ENCODE measurements around the gene ANKRD30B. TPM values are rescaled to one million over a fixed set of nuclear protein-coding genes. Genes with fewer than 3 reads are reported as not detected.
"Not testable (repeated sequence)": the region's sequence is repeated elsewhere in the genome, so short reads cannot be mapped to it uniquely, and the experiment has no call there.

The ANKRD30B gene
- total RNA-seq, 6 donors from 2014 or later = not detected

- no CpG with 5 or more reads among the region's 10 CpGs for WGBS, 2 donors
- not testable (repeated sequence) for H3K4me3 ChIP-seq; H3K4me1 ChIP-seq; H3K9me3 ChIP-seq; H3K27ac ChIP-seq; ATAC-seq (ENCODE audit: low FRiP score in 2 of 2); H3K36me3 ChIP-seq; H3K27me3 ChIP-seq
- DNase-seq = peak in 1 of 2 donors; percentile 68
Measured at GRCh38 chr18:14858514-14858913, 110.5 kb downstream of the ANKRD30B start.

DNA sequence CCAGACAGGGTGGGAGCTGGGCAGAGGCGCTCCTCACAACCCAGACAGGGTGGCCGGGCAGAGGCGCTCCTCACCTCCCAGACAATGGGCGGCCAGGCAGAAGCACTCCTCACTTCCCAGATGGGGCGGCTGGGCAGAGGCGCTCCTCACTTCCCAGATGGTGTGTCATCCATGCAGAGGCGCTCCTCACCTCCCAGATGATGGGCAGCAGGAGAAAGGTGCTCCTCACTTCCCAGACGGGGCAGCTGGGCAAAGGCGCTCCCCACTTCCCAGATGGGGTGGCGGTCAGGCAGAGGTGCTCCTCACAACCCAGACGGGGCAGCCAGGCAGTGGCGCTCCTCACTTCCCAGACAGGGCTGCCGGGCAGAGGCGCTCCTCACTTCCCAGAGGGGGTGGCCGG, 112.0 kb downstream of the ANKRD30B start:
- not testable (repeated sequence) for H3K4me3 ChIP-seq; H3K27ac ChIP-seq; H3K9me3 ChIP-seq; H3K4me1 ChIP-seq; H3K36me3 ChIP-seq; ATAC-seq (ENCODE audit: low FRiP score in 2 of 2); H3K27me3 ChIP-seq
- WGBS, 2 donors = 91% methylated on average over 9 of the region's 15 CpGs; no CpG with 5 or more reads in 1 of the 2 donors
- peak in 1 of 2 donors; percentile 52 for DNase-seq

DNA sequence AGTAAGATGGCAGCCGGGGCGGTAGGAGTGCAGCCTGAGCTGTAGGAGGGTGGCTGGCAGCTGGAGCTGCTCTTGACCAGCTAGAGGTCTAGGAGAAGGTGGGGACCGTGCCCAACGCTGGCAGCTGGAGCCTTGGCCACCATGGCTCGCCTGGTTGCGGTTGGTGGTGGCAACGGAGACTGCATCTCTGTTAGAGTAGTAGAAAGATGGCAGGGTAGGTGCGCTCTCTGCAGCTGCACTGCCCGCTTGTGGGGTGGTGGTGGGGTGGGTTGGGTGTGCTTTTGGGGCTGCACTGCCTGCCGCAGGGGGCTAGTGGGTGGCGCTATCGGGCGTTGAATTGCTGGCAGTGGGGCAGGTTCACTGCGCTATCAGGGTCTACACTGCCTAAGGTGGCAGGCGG, 118.5 kb downstream of the ANKRD30B start:
- H3K9me3 ChIP-seq; ATAC-seq (ENCODE audit: low FRiP score in 2 of 2); H3K36me3 ChIP-seq; H3K27ac ChIP-seq; H3K27me3 ChIP-seq; H3K4me3 ChIP-seq; H3K4me1 ChIP-seq: not testable (repeated sequence)
- peak in 1 of 2 donors; percentile 56 for DNase-seq
- 89 to 95% methylated on average over 4 to 13 of the region's 15 CpGs for WGBS, 2 donors

GRCh38 chr18:14867988-14868387, 120.0 kb downstream of the ANKRD30B start:
- H3K27ac ChIP-seq; H3K4me3 ChIP-seq; ATAC-seq (ENCODE audit: low FRiP score in 2 of 2); H3K36me3 ChIP-seq; H3K4me1 ChIP-seq; H3K9me3 ChIP-seq; H3K27me3 ChIP-seq: not testable (repeated sequence)
- peak in 1 of 2 donors; percentile 19 for DNase-seq
- 81 to 92% methylated on average over 2 to 4 of the region's 4 CpGs for whole genome bisulfite sequencing, 2 donors

GRCh38 chr18:14868825-14869224, 120.9 kb downstream of the ANKRD30B start:
- not testable (repeated sequence) for H3K27ac ChIP-seq; H3K36me3 ChIP-seq; ATAC-seq (ENCODE audit: low FRiP score in 2 of 2); H3K4me1 ChIP-seq; H3K27me3 ChIP-seq; DNase-seq; H3K9me3 ChIP-seq; H3K4me3 ChIP-seq
- 78 to 92% methylated on average over 2 to 4 of the region's 4 CpGs for WGBS, 2 donors

DNA sequence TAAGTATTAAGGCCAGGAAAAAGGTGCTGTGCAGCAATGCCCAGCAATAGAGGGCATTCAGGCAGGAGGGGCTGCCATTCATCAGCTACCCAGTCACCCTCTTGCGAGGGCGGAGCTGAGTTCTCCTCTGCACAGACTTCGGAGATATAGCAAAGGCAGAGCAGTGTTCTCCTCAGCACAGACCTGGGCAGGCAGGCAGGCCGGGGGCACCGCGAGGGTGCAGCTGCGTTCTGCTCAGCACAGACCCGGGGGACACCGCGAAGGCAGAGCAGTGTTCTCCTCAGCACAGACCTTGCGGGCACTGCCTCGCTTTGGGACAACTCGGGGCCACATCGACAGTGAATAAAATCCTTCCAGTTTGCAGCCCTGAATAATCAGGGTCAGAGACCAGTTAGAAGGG, 130.9 kb downstream of the ANKRD30B start:
- H3K36me3 ChIP-seq = not testable (repeated sequence)

GRCh38 chr18:14900435-14900834, 152.5 kb downstream of the ANKRD30B start:
- H3K27me3 ChIP-seq = no peaks in the 10 kb centered on the region
- no peaks in the 10 kb centered on the region for H3K4me1 ChIP-seq
- H3K9me3 ChIP-seq = no peaks in the 10 kb centered on the region
- no peak overlapping the region for H3K27ac ChIP-seq
- DNase-seq (no peak), ATAC-seq (ENCODE audit: low FRiP score in 2 of 2) (no peak)
- TF ChIP-seq POLR2AphosphoS5 (IDR thresholded peaks at IDR 0.05) (no peak), POLR2A (IDR thresholded peaks at IDR 0.05) (no peak), EP300 (IDR thresholded peaks at IDR 0.05) (no peak)
- TF ChIP-seq, protein P1, sequence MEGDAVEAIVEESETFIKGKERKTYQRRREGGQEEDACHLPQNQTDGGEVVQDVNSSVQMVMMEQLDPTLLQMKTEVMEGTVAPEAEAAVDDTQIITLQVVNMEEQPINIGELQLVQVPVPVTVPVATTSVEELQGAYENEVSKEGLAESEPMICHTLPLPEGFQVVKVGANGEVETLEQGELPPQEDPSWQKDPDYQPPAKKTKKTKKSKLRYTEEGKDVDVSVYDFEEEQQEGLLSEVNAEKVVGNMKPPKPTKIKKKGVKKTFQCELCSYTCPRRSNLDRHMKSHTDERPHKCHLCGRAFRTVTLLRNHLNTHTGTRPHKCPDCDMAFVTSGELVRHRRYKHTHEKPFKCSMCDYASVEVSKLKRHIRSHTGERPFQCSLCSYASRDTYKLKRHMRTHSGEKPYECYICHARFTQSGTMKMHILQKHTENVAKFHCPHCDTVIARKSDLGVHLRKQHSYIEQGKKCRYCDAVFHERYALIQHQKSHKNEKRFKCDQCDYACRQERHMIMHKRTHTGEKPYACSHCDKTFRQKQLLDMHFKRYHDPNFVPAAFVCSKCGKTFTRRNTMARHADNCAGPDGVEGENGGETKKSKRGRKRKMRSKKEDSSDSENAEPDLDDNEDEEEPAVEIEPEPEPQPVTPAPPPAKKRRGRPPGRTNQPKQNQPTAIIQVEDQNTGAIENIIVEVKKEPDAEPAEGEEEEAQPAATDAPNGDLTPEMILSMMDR (IDR thresholded peaks at IDR 0.05) = no peak
- no peaks in the 10 kb centered on the region for H3K36me3 ChIP-seq
- WGBS, 2 donors = 82 to 88% methylated on average over 1 of the region's 1 CpG
- H3K4me3 ChIP-seq = no peak overlapping the region

More for the DNA sequence above, 130.9 kb downstream of the ANKRD30B start:
- not testable (repeated sequence) for H3K27me3 ChIP-seq; H3K27ac ChIP-seq; H3K4me3 ChIP-seq; H3K4me1 ChIP-seq; H3K9me3 ChIP-seq; ATAC-seq (ENCODE audit: low FRiP score in 2 of 2)
- WGBS, 2 donors = 80 to 89% methylated on average over 2 to 11 of the region's 14 CpGs
- DNase-seq = peak in 1 of 2 donors; percentile 52

Small RNA genes lying within 50 kb of the gene (small RNA-seq; reads per million reads assigned to genes)
- gene MIR3156-2 (0 reads per million in 4 donors), gene RNU6-1210P (0 reads per million in 4 donors)

Other genes with a start within 250 kb of the ANKRD30B start
- gene POTEC, start 204.6 kb upstream of the ANKRD30B start, total RNA-seq = not detected